Fibroblast of lung (primary cell): ENCODE results near the gene GIGYF2.

Source experiments
- CTCF ChIP-seq, 2 donors: IDR thresholded peaks in 1 of 2; conservative IDR thresholded peaks in 1 of 2; 1 replicate in 1 of 2; 2 replicates in 1 of 2; pipeline ENCODE4 v1.5.1; 2011 to 2012; ENCODE audit warnings: low read length in 2 of 2, control low read depth in 1 of 2, inconsistent platforms in 1 of 2, low read depth in 1 of 2, mild to moderate bottlenecking in 1 of 2
- EZH2 ChIP-seq: IDR thresholded peaks from 2 replicates; pipeline ENCODE4 v1.5.1; 2012; ENCODE audit warnings: low read length, control low read depth, mild to moderate bottlenecking; ENCODE audit errors: missing control alignments

- TF ChIP-seq CTCF (conservative IDR thresholded peaks at IDR 0.05 in 1 of 2, IDR thresholded peaks at IDR 0.05 in 1 of 2; ENCODE audit: low read depth in 1 of 2, low read length in 2 of 2) (no peak), EZH2 (no peak)
These were observed 29.0 kb upstream of the GIGYF2 start for GRCh38 chr2:232667989-232668583.
